SU-DHL-6 (cell line): ENCODE data around the gene TBC1D22A.
A peak's percentile ranks its signal among the peaks of the same experiment; 100 is the strongest.

Source experiments
- H2AFZ ChIP-seq: fragments of 200-600 bp; sonication (generic); 2 replicates; pipeline ENCODE4 v1.6.1; 2014; ENCODE audit warnings: low read depth, mild to moderate bottlenecking, moderate library complexity, mixed read lengths, antibody characterized with exemption, low read length; ENCODE audit not compliant: severe bottlenecking
- H3F3A ChIP-seq: fragments of 200-600 bp; shearing (Covaris generic); 2 replicates; pipeline ENCODE4 v1.6.0; 2016; ENCODE audit warnings: antibody characterized with exemption, mild to moderate bottlenecking; ENCODE audit not compliant: insufficient read depth
- H3K27ac ChIP-seq: fragments of 200-600 bp; sonication (generic); 2 replicates; pipeline ENCODE4 v1.5.1; 2016; ENCODE audit warnings: low read depth, mild to moderate bottlenecking, low read length, moderate library complexity, mixed read lengths
- H3K27me3 ChIP-seq: fragments of 200-600 bp; sonication (generic), shearing (Covaris generic); 2 replicates; pipeline ENCODE4 v1.6.0; 2014; ENCODE audit warnings: mild to moderate bottlenecking, low read length
- H3K36me3 ChIP-seq: fragments of 200-600 bp; sonication (generic); 2 replicates; pipeline ENCODE4 v1.6.1; 2014; ENCODE audit warnings: mild to moderate bottlenecking, low read length, mixed read lengths
- H3K4me2 ChIP-seq: fragments of 300-600, 200-600 bp; shearing (Covaris generic), sonication (generic); 2 replicates; pipeline ENCODE4 v1.6.0; 2014; ENCODE audit warnings: low read length, low read depth, mild to moderate bottlenecking; ENCODE audit not compliant: poor library complexity, severe bottlenecking
- H3K4me3 ChIP-seq: fragments of 200-600 bp; sonication (generic); 2 replicates; pipeline ENCODE4 v1.5.1; 2014; ENCODE audit warnings: antibody characterized with exemption, low read length, mild to moderate bottlenecking, mixed read lengths; ENCODE audit not compliant: insufficient read depth, poor library complexity, severe bottlenecking
- H3K79me2 ChIP-seq: fragments of 200-600 bp; sonication (generic); 2 replicates; pipeline ENCODE4 v1.6.1; 2014; ENCODE audit warnings: mild to moderate bottlenecking, low read length, moderate library complexity; ENCODE audit not compliant: insufficient read depth
- H3K9ac ChIP-seq: fragments of 200-600 bp; sonication (generic); 2 replicates; pipeline ENCODE4 v1.7.0; 2014; ENCODE audit warnings: mild to moderate bottlenecking, low read length
- H3K9me2 ChIP-seq: fragments of 200-600 bp; sonication (generic); replicated peaks from 2 replicates; pipeline ENCODE4 v1.6.1; 2014; ENCODE audit warnings: low read length; ENCODE audit not compliant: insufficient read depth
- H3K9me3 ChIP-seq: fragments of 200-600 bp; sonication (generic); 2 replicates; pipeline ENCODE4 v1.6.1; 2014; ENCODE audit warnings: low read length, mixed read lengths; ENCODE audit not compliant: insufficient read depth
- H4K20me1 ChIP-seq: fragments of 200-600 bp; sonication (generic); 2 replicates; pipeline ENCODE4 v1.6.1; 2014; ENCODE audit warnings: low read depth, mild to moderate bottlenecking, antibody characterized with exemption, low read length, moderate library complexity, mixed read lengths
- EZH2phosphoT487 ChIP-seq: fragments of 200-600 bp; sonication (generic), shearing (Covaris generic); conservative IDR thresholded peaks from 2 replicates; pipeline ENCODE4 v1.6.1; 2018; ENCODE audit warnings: mild to moderate bottlenecking, antibody characterized with exemption, low read length, moderate library complexity, mixed read lengths
- TF ChIP-seq, protein P1 (sequence below): fragments of 200-600 bp; sonication (generic); IDR thresholded peaks from one replicate; pipeline ENCODE4 v1.5.1; 2017; ENCODE audit warnings: antibody characterized with exemption, mild to moderate bottlenecking, low read length, moderate library complexity; ENCODE audit not compliant: insufficient read depth, poor library complexity, severe bottlenecking

TBC1D22A gene

DNA sequence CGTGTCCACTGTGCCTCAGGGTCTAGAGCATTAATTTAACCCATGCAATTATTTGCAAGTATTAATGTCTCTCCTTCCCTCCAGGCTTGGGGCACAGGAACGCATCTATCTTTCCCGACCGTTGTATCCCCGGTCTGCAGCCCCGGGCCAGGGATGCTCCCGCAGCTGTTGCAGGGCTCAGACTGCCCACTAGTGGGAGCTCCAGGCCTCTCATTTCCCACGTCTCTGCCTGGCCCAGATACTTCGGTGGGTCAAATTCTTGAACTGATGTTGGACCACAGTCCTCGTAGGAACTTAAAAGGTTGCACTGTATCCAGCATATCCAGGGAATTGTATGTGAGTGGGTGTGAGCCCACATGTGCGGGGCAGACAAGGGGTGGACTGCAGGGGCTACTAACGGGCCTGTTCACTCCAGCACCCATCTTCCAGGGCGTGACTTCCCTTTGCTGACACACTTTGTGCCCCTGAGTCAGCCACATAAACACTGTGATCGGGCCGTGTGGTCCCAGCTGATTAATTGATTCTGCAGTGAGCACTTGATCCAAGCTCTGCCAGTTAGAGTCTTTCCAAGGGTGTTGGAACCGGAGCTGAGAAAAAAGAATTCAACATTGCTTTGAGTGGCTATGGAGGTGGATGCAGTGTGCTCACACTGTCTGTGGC, 451.3 kb downstream of the TBC1D22A start:
- Histone ChIP-seq H3K9me3 (no peaks in the 10 kb centered on the region), H2AFZ (no peak overlapping the region), H3K79me2 (no peaks in the 10 kb centered on the region), H3K27ac (no peak overlapping the region), H3K9me2 (no peaks in the 10 kb centered on the region), H3K27me3 (no peaks in the 10 kb centered on the region), H4K20me1 (no peaks in the 10 kb centered on the region), H3K36me3 (no peaks in the 10 kb centered on the region), H3F3A (no peaks in the 10 kb centered on the region), H3K4me3 (no peak overlapping the region), H3K9ac (no peak overlapping the region), H3K4me2 (no peak overlapping the region)
- TF ChIP-seq, protein P1, sequence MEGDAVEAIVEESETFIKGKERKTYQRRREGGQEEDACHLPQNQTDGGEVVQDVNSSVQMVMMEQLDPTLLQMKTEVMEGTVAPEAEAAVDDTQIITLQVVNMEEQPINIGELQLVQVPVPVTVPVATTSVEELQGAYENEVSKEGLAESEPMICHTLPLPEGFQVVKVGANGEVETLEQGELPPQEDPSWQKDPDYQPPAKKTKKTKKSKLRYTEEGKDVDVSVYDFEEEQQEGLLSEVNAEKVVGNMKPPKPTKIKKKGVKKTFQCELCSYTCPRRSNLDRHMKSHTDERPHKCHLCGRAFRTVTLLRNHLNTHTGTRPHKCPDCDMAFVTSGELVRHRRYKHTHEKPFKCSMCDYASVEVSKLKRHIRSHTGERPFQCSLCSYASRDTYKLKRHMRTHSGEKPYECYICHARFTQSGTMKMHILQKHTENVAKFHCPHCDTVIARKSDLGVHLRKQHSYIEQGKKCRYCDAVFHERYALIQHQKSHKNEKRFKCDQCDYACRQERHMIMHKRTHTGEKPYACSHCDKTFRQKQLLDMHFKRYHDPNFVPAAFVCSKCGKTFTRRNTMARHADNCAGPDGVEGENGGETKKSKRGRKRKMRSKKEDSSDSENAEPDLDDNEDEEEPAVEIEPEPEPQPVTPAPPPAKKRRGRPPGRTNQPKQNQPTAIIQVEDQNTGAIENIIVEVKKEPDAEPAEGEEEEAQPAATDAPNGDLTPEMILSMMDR = peak; percentile 84
- no peak for TF ChIP-seq EZH2phosphoT487

DNA sequence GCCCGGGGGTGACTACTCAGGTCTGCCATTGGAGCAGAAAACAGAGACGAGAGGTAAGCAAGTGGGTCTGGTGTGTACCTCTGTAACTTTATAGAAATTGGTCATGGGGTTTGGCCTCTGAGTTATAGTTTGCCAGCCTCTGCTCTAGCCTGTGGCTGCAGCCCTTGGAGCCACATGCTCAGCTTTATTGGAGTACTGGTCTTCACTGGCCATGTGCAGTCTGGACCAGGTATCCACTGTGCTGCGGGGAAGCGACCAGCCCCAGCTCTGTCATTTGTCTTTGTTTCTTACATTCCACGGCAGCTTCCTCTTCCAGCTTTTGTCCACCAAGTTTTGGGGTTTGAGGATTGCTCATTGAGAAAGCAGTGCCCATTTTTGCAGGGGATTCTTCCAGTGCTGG, 453.4 kb downstream of the TBC1D22A start:
- no peak overlapping the region for H2AFZ ChIP-seq
- no peak for TF ChIP-seq EZH2phosphoT487
- TF ChIP-seq, protein P1 = no peak
- no peak overlapping the region for H3K4me2 ChIP-seq
- no peak overlapping the region for H3K4me3 ChIP-seq
- no peaks in the 10 kb centered on the region for H3K79me2 ChIP-seq
- H4K20me1 ChIP-seq = no peaks in the 10 kb centered on the region
- no peak overlapping the region for H3K9ac ChIP-seq
- H3K27me3 ChIP-seq = no peaks in the 10 kb centered on the region
- H3F3A ChIP-seq = no peaks in the 10 kb centered on the region
- no peaks in the 10 kb centered on the region for H3K36me3 ChIP-seq
- H3K27ac ChIP-seq = no peak overlapping the region
- H3K9me2 ChIP-seq = no peaks in the 10 kb centered on the region
- 0 out of 2 replicates have a peak, but pooled peaks cover 4% of the 10 kb centered on the region for H3K9me3 ChIP-seq

DNA sequence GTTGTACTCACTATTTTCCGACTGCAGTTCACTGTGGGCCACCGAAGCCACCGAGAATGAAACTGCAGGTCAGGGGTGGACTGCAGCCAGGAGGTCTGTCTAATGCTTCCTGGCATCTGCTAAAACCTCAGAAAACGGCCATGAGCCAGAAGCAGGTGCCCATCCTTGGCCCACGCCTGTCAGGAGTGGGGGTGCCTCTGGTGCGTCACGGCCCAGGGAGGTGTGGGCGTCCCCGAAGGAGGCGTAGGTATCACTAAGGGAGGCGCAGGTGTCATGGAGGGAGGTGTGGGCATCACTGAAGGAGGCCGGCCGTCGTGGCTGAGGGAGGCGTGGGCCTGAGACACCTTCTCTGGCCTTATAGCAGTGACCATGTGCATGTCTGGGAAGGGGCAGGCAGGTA, 456.2 kb downstream of the TBC1D22A start:
- no peaks in the 10 kb centered on the region for H3F3A ChIP-seq
- no peak overlapping the region for H3K9ac ChIP-seq
- no peak overlapping the region for H2AFZ ChIP-seq
- no peaks in the 10 kb centered on the region for H3K36me3 ChIP-seq
- TF ChIP-seq, protein P1 = no peak
- TF ChIP-seq EZH2phosphoT487 = no peak
- H3K9me3 ChIP-seq = 0 out of 2 replicates have a peak, but pooled peaks cover 6% of the 10 kb centered on the region
- H3K9me2 ChIP-seq = no peaks in the 10 kb centered on the region
- H3K27me3 ChIP-seq = no peaks in the 10 kb centered on the region
- no peaks in the 10 kb centered on the region for H3K79me2 ChIP-seq
- no peak overlapping the region for H3K4me3 ChIP-seq
- no peaks in the 10 kb centered on the region for H4K20me1 ChIP-seq
- no peak overlapping the region for H3K27ac ChIP-seq
- no peak overlapping the region for H3K4me2 ChIP-seq
